CD4-positive, alpha-beta memory T cell (primary cell): ENCODE results near the gene SOX8. TPM values are rescaled to one million over a fixed set of nuclear protein-coding genes. Genes with fewer than 3 reads are reported as not detected.

Experiments
- CTCF ChIA-PET: fragments of 350-600 bp; sonication (Branson Sonifier 250); formaldehyde crosslinking; loops from one replicate; lab custom pipeline; 2021; ENCODE audit warnings: inconsistent platforms; ENCODE audit not compliant: partially characterized antibody; lab: Charles Lee
- POLR2A ChIA-PET: fragments of 350-600 bp; sonication (Branson Sonifier 250); formaldehyde crosslinking; loops from one replicate; lab custom pipeline; 2021; ENCODE audit not compliant: partially characterized antibody; lab: Charles Lee
- DNase-seq, 5 donors: peaks; one replicate each; pipeline versions ENCODE4 v3.0.0 to v3.0.0-alpha.2; 2020 to 2022; ENCODE audit warnings: mixed read lengths in 1 of 5
- H3K27ac ChIP-seq: one replicate; pipeline ENCODE4 v1.7.0; 2013; ENCODE audit warnings: low read depth, low read length
- H3K27me3 ChIP-seq: 2 replicates; pipeline ENCODE4 v1.7.0; 2013; ENCODE audit warnings: mild to moderate bottlenecking, low read length, moderate library complexity; ENCODE audit not compliant: insufficient read depth
- H3K36me3 ChIP-seq: 2 replicates; pipeline ENCODE4 v1.7.0; 2013; ENCODE audit warnings: mild to moderate bottlenecking, low read length, moderate library complexity; ENCODE audit not compliant: insufficient read depth
- H3K4me1 ChIP-seq: 2 replicates; pipeline ENCODE4 v1.7.0; 2013; ENCODE audit warnings: mild to moderate bottlenecking, low read length, moderate library complexity; ENCODE audit not compliant: insufficient read depth
- H3K4me3 ChIP-seq, 2 donors: one replicate each; pipeline ENCODE4 v1.7.0; 2013; ENCODE audit warnings: low read length in 2 of 2, mild to moderate bottlenecking in 1 of 2
- H3K9me3 ChIP-seq, 2 donors: one replicate each; pipeline ENCODE4 v1.7.0; 2013; ENCODE audit warnings: low read length in 2 of 2, control low read depth in 1 of 2; ENCODE audit not compliant: control insufficient read depth in 1 of 2
- H3K27ac Mint-ChIP-seq, 7 donors: one replicate each; pipeline ENCODE4 v1.8.0; 2020 to 2021; ENCODE audit warnings: mixed read lengths in 7 of 7, mild to moderate bottlenecking in 6 of 7, inconsistent platforms in 3 of 7, moderate library complexity in 3 of 7
- H3K27me3 Mint-ChIP-seq, 2 donors: one replicate each; pipeline ENCODE4 v1.8.0; 2020 to 2021; ENCODE audit warnings: mixed read lengths in 2 of 2
- H3K36me3 Mint-ChIP-seq, 2 donors: one replicate each; pipeline ENCODE4 v1.8.0; 2020 to 2021; ENCODE audit warnings: mixed read lengths in 2 of 2, inconsistent platforms in 1 of 2, mild to moderate bottlenecking in 1 of 2
- H3K4me1 Mint-ChIP-seq, 4 donors: one replicate each; pipeline ENCODE4 v1.8.0; 2020 to 2021; ENCODE audit warnings: mixed read lengths in 4 of 4, mild to moderate bottlenecking in 1 of 4
- H3K4me3 Mint-ChIP-seq, 8 donors: one replicate each; pipeline ENCODE4 v1.8.0; 2020 to 2021; ENCODE audit warnings: mixed read lengths in 8 of 8, mild to moderate bottlenecking in 7 of 8, moderate library complexity in 6 of 8, inconsistent platforms in 3 of 8
- H3K9me3 Mint-ChIP-seq, 8 donors: one replicate each; pipeline ENCODE4 v1.8.0; 2020 to 2021; ENCODE audit warnings: mixed read lengths in 8 of 8, mild to moderate bottlenecking in 5 of 8, inconsistent platforms in 3 of 8, moderate library complexity in 1 of 8
- intact Hi-C: fragments of 100-400 bp; cut with micrococcal nuclease; formaldehyde crosslinking; loops from one replicate; pipeline ENCODE4 v1.15.1; 2023
- polyA plus RNA-seq, 2 donors: library from polyadenylated mRNA; unstranded; fragments of 300-500 nt; fragmentation: Illumina TruSeq; gene quantifications; one replicate each; pipeline ENCODE4 v1.2.3, GENCODE V29; 2021
- total RNA-seq, 2 experiments: library from RNA; stranded (reverse); gene quantifications; one replicate each; pipeline ENCODE4 v1.2.3, GENCODE V29; 2021

SOX8 gene
- 1 to 10 TPM; 3.1 to 3.4 TPM for total RNA-seq
- 1 to 10 TPM in 1 of 2 donors, under 1 TPM in 1; 0.47 to 1.6 TPM for polyA plus RNA-seq

DNA sequence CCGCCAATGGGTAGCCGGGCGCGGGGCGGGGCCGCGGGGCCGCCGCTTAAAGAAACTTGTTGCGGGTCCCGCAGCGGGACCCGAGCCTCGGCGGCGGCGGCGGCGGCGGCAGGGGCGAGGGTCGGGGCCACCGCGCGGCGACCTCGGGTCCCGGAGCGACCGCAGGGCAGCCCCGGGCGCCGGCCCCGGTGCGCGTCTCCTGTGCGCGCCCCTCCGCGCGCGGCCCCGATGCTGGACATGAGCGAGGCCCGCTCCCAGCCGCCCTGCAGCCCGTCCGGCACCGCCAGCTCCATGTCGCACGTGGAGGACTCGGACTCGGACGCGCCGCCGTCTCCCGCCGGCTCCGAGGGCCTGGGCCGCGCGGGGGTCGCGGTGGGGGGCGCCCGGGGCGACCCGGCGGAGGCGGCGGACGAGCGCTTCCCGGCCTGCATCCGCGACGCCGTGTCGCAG lies at the start of gene SOX8:
SOX8 (plus strand) TSS at position 76 of the 450 bp plus-strand sequence; CDS start at position 229, 153 bp downstream.
- DNase-seq: peak in 1 of 5 donors; percentile 34
- peaks cover 0 to 4% (median 0%) of the 10 kb centered on the region in 8 donors for H3K9me3 Mint-ChIP-seq
- peak within 1 kb of the TSS in 1 of 2 donors; percentile 32 for H3K4me3 ChIP-seq
- H3K36me3 Mint-ChIP-seq: no peaks in the 10 kb centered on the region
- no peaks in the 10 kb centered on the region for H3K27me3 ChIP-seq
- peaks cover 12% of the 10 kb centered on the region for H3K4me1 ChIP-seq
- peak within 1 kb of the TSS; percentile 50 to 98 (median 81) for H3K27ac Mint-ChIP-seq
- no peak within 1 kb of the TSS for H3K27ac ChIP-seq
- H3K9me3 ChIP-seq: no peaks in the 10 kb centered on the region
- H3K27me3 Mint-ChIP-seq: peaks cover 0 to 4% of the 10 kb centered on the region in 2 donors
- ChIA-PET POLR2A (interaction anchor here (0.7 to 6.6 kb wide), 8 partner anchors 11 to 240 kb away, joined by 3 to 120 read pairs (median 5); partner anchors contain the start of genes CHTF18, LMF1 and RPUSD1), CTCF (interaction anchor here (0.7 to 2.5 kb wide), 5 partner anchors 14 to 75 kb away, joined by 3 to 9 read pairs (median 4); no protein-coding TSS in a partner anchor)
- intact Hi-C loops: loop anchor here (1.0 kb wide), 2 partner anchors 10 to 16 kb away; no protein-coding TSS in a partner anchor
- no peaks in the 10 kb centered on the region for H3K36me3 ChIP-seq
- H3K4me1 Mint-ChIP-seq: peaks cover 6 to 11% (median 8%) of the 10 kb centered on the region in 4 donors
- H3K4me3 Mint-ChIP-seq: peak within 1 kb of the TSS; percentile 69 to 93 (median 83)

DNA sequence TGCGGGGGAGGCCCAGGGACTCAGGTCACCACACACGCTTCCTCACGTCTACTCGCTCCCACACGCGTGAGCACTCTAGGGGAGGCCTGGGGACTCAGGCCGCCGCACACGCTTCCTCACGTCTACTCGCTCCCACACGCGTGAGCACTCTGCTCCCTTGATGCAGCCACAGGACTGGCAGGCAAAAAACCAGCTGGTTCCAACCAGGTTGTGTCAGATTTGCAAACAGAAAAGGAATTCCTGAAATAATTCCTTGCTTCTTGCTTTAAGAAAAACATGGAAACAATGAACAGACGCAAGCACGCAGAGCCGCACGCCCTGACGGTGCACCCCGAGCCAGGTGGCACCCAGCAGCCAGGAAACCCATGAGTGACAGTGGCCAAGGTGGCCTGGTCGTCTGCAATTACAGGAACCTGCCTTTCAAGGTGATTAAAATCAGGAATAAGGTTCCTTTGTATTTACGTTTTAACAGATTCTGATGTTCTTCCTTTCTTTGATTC lies 48.7 kb upstream of the SOX8 start:
- DNase-seq: no peak
- no peaks in the 10 kb centered on the region for H3K27me3 ChIP-seq
- Mint-ChIP-seq H3K4me1 (peaks cover 0 to 2% (median 0%) of the 10 kb centered on the region in 4 donors), H3K4me3 (no peak overlapping the region), H3K27ac (no peak overlapping the region), H3K27me3 (no peaks in the 10 kb centered on the region), H3K9me3 (no peaks in the 10 kb centered on the region), H3K36me3 (peaks cover 18 to 30% of the 10 kb centered on the region in 2 donors)
- ChIA-PET CTCF (no interaction called here), POLR2A (no interaction called here)
- no peaks in the 10 kb centered on the region for H3K4me1 ChIP-seq
- no peaks in the 10 kb centered on the region for H3K9me3 ChIP-seq
- no peak overlapping the region for H3K4me3 ChIP-seq
- no peaks in the 10 kb centered on the region for H3K36me3 ChIP-seq
- H3K27ac ChIP-seq: no peak overlapping the region
- intact Hi-C loops: no loop called here

DNA sequence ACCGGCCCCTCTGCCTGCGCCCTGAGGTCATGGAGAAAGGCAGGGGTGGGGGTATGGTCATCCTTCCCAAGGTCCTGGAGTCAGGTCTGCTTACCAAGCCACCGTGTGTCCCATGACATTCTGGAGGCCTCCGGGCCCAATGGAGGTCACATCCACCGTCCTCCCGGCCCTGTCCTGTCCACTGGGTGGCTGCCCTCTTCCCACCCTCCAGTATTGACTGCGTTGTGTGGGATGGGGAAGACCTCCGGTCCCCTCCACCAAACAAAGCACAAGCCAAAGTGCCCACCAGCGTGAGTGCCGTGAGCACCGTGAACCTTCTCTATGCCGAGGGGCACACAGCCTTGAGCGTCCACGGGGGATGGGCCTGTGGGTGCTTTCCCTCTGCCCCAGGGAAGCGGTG lies 48.0 kb upstream of the SOX8 start:
- Mint-ChIP-seq H3K9me3 (no peaks in the 10 kb centered on the region), H3K27ac (no peak overlapping the region), H3K27me3 (no peaks in the 10 kb centered on the region), H3K4me3 (no peak overlapping the region), H3K4me1 (peaks cover 0 to 2% (median 0%) of the 10 kb centered on the region in 4 donors), H3K36me3 (peaks cover 18 to 34% of the 10 kb centered on the region in 2 donors)
- Histone ChIP-seq H3K4me3 (no peak overlapping the region), H3K27me3 (no peaks in the 10 kb centered on the region), H3K4me1 (no peaks in the 10 kb centered on the region), H3K27ac (no peak overlapping the region), H3K36me3 (no peaks in the 10 kb centered on the region), H3K9me3 (no peaks in the 10 kb centered on the region)
- intact Hi-C loops: no loop called here
- ChIA-PET CTCF (no interaction called here), POLR2A (no interaction called here)
- DNase-seq: no peak

DNA sequence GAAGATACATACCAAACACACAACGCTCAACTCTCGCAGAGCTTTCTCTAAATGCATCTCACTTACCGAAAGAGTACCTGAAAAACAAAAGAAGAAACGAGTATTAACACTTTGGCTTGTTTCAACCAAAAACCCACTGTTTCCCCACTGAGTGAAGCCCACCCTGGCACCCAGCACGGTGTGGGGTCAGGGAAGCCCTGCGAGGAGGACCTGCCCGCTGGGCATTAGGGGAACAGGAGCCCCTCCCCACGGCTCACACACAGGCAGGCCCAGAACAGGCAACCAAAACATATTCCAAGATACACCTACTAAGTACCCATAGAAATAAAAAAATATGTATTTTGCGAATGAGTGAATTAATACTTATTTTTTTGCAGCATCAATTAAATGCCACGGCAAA lies 47.4 kb upstream of the SOX8 start:
- DNase-seq: no peak
- intact Hi-C loops: no loop called here
- no peak overlapping the region for H3K4me3 ChIP-seq
- CTCF ChIA-PET: no interaction called here
- no peaks in the 10 kb centered on the region for H3K4me1 ChIP-seq
- H3K9me3 ChIP-seq: no peaks in the 10 kb centered on the region
- H3K27ac ChIP-seq: no peak overlapping the region
- H3K27me3 ChIP-seq: no peaks in the 10 kb centered on the region
- Mint-ChIP-seq H3K27ac (peak overlapping the region in 1 of 7 donors; percentile 18), H3K4me3 (no peak overlapping the region), H3K36me3 (peaks cover 18 to 39% of the 10 kb centered on the region in 2 donors), H3K27me3 (no peaks in the 10 kb centered on the region), H3K4me1 (peaks cover 0 to 5% (median 0%) of the 10 kb centered on the region in 4 donors), H3K9me3 (no peaks in the 10 kb centered on the region)
- no peaks in the 10 kb centered on the region for H3K36me3 ChIP-seq
- POLR2A ChIA-PET: no interaction called here

DNA sequence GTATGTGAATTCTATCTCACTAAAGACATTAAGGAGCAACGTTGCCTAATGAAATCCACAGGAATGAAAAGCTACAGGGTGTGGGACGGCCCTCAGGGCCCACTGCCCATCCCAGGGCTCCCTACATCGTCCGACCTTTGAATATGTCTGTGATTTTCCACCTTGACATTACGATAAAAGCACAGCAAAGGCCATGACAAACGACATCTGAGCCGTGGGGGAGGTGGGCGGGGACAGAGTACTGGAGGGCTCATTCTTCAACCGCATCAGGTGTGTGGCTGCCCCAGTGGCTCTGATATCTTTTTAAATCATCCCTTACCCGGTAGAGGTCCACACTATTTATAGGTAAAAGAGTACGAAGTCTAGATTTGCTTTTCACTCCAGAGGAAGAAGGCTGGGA lies 45.9 kb upstream of the SOX8 start:
- H3K9me3 ChIP-seq: no peaks in the 10 kb centered on the region
- no peak overlapping the region for H3K4me3 Mint-ChIP-seq
- ChIA-PET POLR2A (no interaction called here), CTCF (no interaction called here)
- peaks cover 0 to 5% (median under 1%) of the 10 kb centered on the region in 4 donors for H3K4me1 Mint-ChIP-seq
- H3K36me3 ChIP-seq: no peaks in the 10 kb centered on the region
- no peaks in the 10 kb centered on the region for H3K27me3 ChIP-seq
- no peak overlapping the region for H3K4me3 ChIP-seq
- H3K27ac ChIP-seq: no peak overlapping the region
- no peak for DNase-seq
- no peaks in the 10 kb centered on the region for H3K9me3 Mint-ChIP-seq
- H3K4me1 ChIP-seq: no peaks in the 10 kb centered on the region
- peaks cover 27 to 36% of the 10 kb centered on the region in 2 donors for H3K36me3 Mint-ChIP-seq
- intact Hi-C loops: no loop called here
- H3K27ac Mint-ChIP-seq: peak overlapping the region in 3 of 7 donors; percentile 42 to 52 (median 47)
- no peaks in the 10 kb centered on the region for H3K27me3 Mint-ChIP-seq

DNA sequence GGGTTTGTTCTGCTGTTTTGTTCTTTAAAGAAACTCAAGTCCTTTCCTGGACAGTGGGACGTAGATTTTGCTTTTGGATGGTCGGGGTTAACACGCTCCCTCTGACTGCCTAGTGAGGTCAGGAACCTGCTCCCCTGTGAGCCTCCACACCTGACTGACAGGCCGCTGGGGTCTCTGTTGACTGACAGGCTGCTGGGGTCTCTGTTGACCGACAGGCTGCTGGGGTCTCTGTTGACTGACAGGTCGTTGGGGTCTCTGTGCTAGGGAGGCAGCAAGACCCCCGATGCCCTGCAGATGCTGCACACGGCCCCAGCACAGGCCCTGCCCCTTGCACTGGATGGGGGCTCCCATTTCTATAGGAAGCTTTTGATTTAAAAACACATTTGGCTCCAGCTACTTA lies 44.3 kb upstream of the SOX8 start:
- CTCF ChIA-PET: no interaction called here
- intact Hi-C loops: no loop called here
- no peaks in the 10 kb centered on the region for H3K27me3 ChIP-seq
- H3K36me3 ChIP-seq: no peaks in the 10 kb centered on the region
- DNase-seq: no peak
- Mint-ChIP-seq H3K36me3 (peaks cover 35 to 43% of the 10 kb centered on the region in 2 donors), H3K4me3 (no peak overlapping the region), H3K9me3 (peaks cover 0 to 11% (median 9%) of the 10 kb centered on the region in 8 donors), H3K27ac (peak overlapping the region in 1 of 7 donors; percentile 12), H3K4me1 (peaks cover 0 to 5% (median 2%) of the 10 kb centered on the region in 4 donors), H3K27me3 (no peaks in the 10 kb centered on the region)
- H3K9me3 ChIP-seq: peaks cover 0 to 6% of the 10 kb centered on the region in 2 donors
- H3K4me1 ChIP-seq: no peaks in the 10 kb centered on the region
- no peak overlapping the region for H3K27ac ChIP-seq
- POLR2A ChIA-PET: no interaction called here
- H3K4me3 ChIP-seq: no peak overlapping the region

DNA sequence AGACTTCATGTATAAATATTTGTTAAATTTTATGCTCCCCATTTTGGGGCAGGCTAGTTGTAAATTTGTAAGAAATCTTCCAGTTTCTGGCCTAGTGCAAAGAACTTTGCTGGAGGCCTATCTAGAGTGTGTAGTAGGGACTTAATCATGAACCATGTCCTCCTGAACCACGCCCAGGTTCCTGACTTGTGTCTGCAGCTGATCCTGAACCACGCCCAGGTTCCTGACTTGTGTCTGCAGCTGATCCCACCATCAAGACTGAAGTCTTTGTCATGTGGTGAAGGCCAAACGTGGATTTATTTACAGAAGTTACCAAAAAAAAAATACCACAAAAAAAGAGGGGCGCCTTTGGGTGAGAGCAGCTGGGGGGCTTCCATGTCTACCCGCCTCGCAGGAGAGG lies 43.8 kb upstream of the SOX8 start:
- peaks cover 38 to 45% of the 10 kb centered on the region in 2 donors for H3K36me3 Mint-ChIP-seq

More for the DNA sequence above, 43.8 kb upstream of the SOX8 start:
- Histone ChIP-seq H3K9me3 (peaks cover 0 to 10% of the 10 kb centered on the region in 2 donors), H3K4me3 (no peak overlapping the region), H3K27me3 (no peaks in the 10 kb centered on the region), H3K36me3 (no peaks in the 10 kb centered on the region), H3K4me1 (no peaks in the 10 kb centered on the region), H3K27ac (no peak overlapping the region)
- intact Hi-C loops: no loop called here
- Mint-ChIP-seq H3K9me3 (peaks cover 0 to 14% (median 13%) of the 10 kb centered on the region in 8 donors), H3K4me3 (no peak overlapping the region), H3K4me1 (peaks cover 0 to 5% (median 2%) of the 10 kb centered on the region in 4 donors), H3K27me3 (no peaks in the 10 kb centered on the region), H3K27ac (no peak overlapping the region)
- POLR2A ChIA-PET: no interaction called here
- DNase-seq: no peak
- CTCF ChIA-PET: no interaction called here
